Body of pancreas (tissue), 4 donors: ENCODE results near the gene SP100. TPM values are rescaled to one million over a fixed set of nuclear protein-coding genes. Genes with fewer than 3 reads are reported as not detected.
"Not testable (repeated sequence)": the region's sequence is repeated elsewhere in the genome, so short reads cannot be mapped to it uniquely, and the experiment has no call there.

Experiments used
- ATAC-seq: fragments of 150-250 bp; one replicate; pipeline ENCODE4 v1.9.1; 2016
- DNase-seq, 4 donors: peaks; one replicate each; pipeline ENCODE4 v3.0.0-alpha.2; 2019
- H3K27ac ChIP-seq, 4 donors: fragments of 200-600 bp; sonication (generic); 1 replicate in 3 of 4; 2 replicates in 1 of 4; pipeline versions ENCODE4 v1.5.1 to v1.6.1; 2016 to 2019; ENCODE audit warnings: mild to moderate bottlenecking in 1 of 4, mixed read lengths in 1 of 4, moderate library complexity in 1 of 4
- H3K27me3 ChIP-seq, 2 donors: fragments of 200-600 bp; sonication (generic); one replicate each; pipeline ENCODE4 v1.6.0; 2016; ENCODE audit warnings: mild to moderate bottlenecking in 1 of 2
- H3K36me3 ChIP-seq, 2 donors: fragments of 200-600 bp; sonication (generic); replicated peaks in 1 of 2; 2 replicates each; pipeline ENCODE4 v1.5.1; 2016; ENCODE audit warnings: low read depth in 2 of 2; ENCODE audit not compliant: insufficient read depth in 1 of 2
- H3K4me1 ChIP-seq: fragments of 200-600 bp; sonication (generic); one replicate; pipeline ENCODE4 v1.6.0; 2016
- H3K4me3 ChIP-seq, 2 donors: fragments of 200-600 bp; sonication (generic); 1 replicate in 1 of 2; 2 replicates in 1 of 2; pipeline ENCODE4 v1.5.1; 2016 to 2019
- H3K9me3 ChIP-seq, 3 donors: fragments of 200-600 bp; sonication (generic); 1 replicate in 2 of 3; 2 replicates in 1 of 3; pipeline ENCODE4 v1.5.1; 2016
- CTCF ChIP-seq, 7 experiments: fragments of 450-650 bp in 4 of 7; fragments of 200-600 bp in 3 of 7; sonication (generic) in 3 of 7; IDR thresholded peaks; one replicate each; pipeline ENCODE4 v1.5.1; 2016 to 2019; ENCODE audit warnings: antibody characterized with exemption in 7 of 7
- POLR2A ChIP-seq, 3 donors: fragments of 450-650 bp; IDR thresholded peaks; one replicate each; pipeline ENCODE4 v1.6.1; 2016; ENCODE audit warnings: antibody characterized with exemption in 3 of 3, mild to moderate bottlenecking in 2 of 3
- WGBS, 2 donors: methylation state at CpG; one replicate each; pipeline ENCODE4 v1.1.5; 2017; 5-methylcytosine and 5-hydroxymethylcytosine counted together
- intact Hi-C: fragments of 100-400 bp; cut with DNase I; formaldehyde crosslinking; loops from one replicate; pipeline ENCODE4 v1.15.1; 2023
- total RNA-seq, 2 donors: library from RNA; depleted of rRNA; stranded (reverse); fragments of >200 nt; gene quantifications; one replicate each; pipeline ENCODE4 v1.1.0, GENCODE V29; 2016

SP100 gene
- total RNA-seq, 2 donors from 2014 or later: 71.9 to 73.2 TPM

GRCh38 chr2:230485801-230486341 is 69.9 kb downstream of the SP100 start:
- ATAC-seq (no peak), DNase-seq (no peak)
- Histone ChIP-seq H3K27me3 (no peaks in the 10 kb centered on the region), H3K4me1 (no peaks in the 10 kb centered on the region), H3K36me3 (peaks cover 0 to 3% of the 10 kb centered on the region in 2 donors), H3K9me3 (no peaks in the 10 kb centered on the region), H3K4me3 (no peak overlapping the region), H3K27ac (no peak overlapping the region)
- intact Hi-C loops: no loop called here
- TF ChIP-seq CTCF (IDR thresholded peaks at IDR 0.05): no peak
- no peak for TF ChIP-seq POLR2A (IDR thresholded peaks at IDR 0.05)
- 86 to 95% methylated on average over 4 of the region's 4 CpGs for WGBS, 2 donors

DNA sequence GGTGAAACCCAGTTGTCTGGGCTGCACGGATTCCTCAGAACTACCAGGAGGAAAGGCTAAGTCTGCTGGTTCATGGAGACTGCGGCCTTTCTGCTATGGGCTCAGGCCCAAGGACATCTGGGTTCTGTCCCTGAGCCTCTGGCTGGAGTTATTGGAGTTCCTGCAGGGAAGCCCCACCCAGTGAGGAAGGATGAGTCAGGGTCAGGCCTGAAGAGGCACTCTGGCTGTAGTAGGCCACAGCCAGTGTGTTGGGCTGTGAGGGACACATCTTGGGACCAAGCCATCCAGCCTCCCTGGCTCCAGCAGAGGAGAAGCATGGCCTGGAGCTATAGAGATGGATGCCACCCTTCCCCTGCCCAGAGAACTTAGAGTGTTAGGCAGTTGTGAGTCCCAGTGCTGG is 75.2 kb downstream of the SP100 start:
- H3K36me3 ChIP-seq, intact Hi-C loops, H3K27ac ChIP-seq, H3K27me3 ChIP-seq, ATAC-seq, DNase-seq, H3K4me3 ChIP-seq, H3K9me3 ChIP-seq, H3K4me1 ChIP-seq: not testable (repeated sequence)
- 50 to 54% methylated on average over 2 of the region's 2 CpGs for WGBS, 2 donors

DNA sequence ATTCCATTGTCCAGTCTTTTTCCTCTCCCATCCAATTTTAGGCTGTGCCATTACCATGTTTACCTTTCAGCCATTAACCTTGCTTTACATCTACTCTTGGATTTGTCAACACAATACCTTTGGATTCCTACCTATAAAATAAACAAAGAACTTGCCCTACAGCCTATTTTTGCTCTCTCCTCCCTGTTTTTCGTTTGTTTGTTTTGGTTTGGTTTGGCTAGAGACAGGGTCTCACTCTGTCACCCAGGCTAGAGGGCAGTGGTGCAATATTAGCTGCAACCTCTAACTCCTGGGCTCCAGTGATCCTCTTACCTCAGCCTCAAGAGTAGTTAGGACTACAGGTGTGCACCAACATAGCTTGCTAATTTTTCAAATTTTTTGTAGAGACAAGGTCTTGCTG is 76.1 kb downstream of the SP100 start:
- Histone ChIP-seq H3K27ac (no peak overlapping the region), H3K4me3 (no peak overlapping the region), H3K4me1 (no peaks in the 10 kb centered on the region), H3K9me3 (no peaks in the 10 kb centered on the region), H3K36me3 (peaks cover 0 to 3% of the 10 kb centered on the region in 2 donors), H3K27me3 (no peaks in the 10 kb centered on the region)
- intact Hi-C loops: no loop called here
- ATAC-seq (no peak), DNase-seq (no peak)
- TF ChIP-seq POLR2A (IDR thresholded peaks at IDR 0.05): no peak
- TF ChIP-seq CTCF (IDR thresholded peaks at IDR 0.05): no peak
- 41 to 43% methylated on average over 1 of the region's 1 CpG for WGBS, 2 donors

GRCh38 chr2:230494980-230495379 is 79.0 kb downstream of the SP100 start:
- no peak for ATAC-seq
- Histone ChIP-seq H3K4me3 (no peak overlapping the region), H3K27ac (no peak overlapping the region), H3K27me3 (no peaks in the 10 kb centered on the region), H3K4me1 (no peaks in the 10 kb centered on the region), H3K9me3 (no peaks in the 10 kb centered on the region), H3K36me3 (peaks cover 0 to 10% of the 10 kb centered on the region in 2 donors)
- intact Hi-C loops: no loop called here
- no peak for DNase-seq
- TF ChIP-seq POLR2A (IDR thresholded peaks at IDR 0.05): no peak
- TF ChIP-seq CTCF (IDR thresholded peaks at IDR 0.05): no peak
- WGBS, 2 donors: 71 to 73% methylated on average over 1 of the region's 1 CpG

- Histone ChIP-seq H3K27ac (no peak overlapping the region), H3K4me1 (no peaks in the 10 kb centered on the region), H3K27me3 (no peaks in the 10 kb centered on the region), H3K9me3 (no peaks in the 10 kb centered on the region), H3K36me3 (peaks cover 0 to 10% of the 10 kb centered on the region in 2 donors), H3K4me3 (no peak overlapping the region)
- DNase-seq (no peak), ATAC-seq (no peak)
- TF ChIP-seq POLR2A (IDR thresholded peaks at IDR 0.05) (no peak), CTCF (IDR thresholded peaks at IDR 0.05) (no peak)
- intact Hi-C loops: no loop called here
- WGBS, 2 donors: 71 to 80% methylated on average over 3 of the region's 3 CpGs
Observed at GRCh38 chr2:230496891-230497290, 80.9 kb downstream of the SP100 start.
